ENCODE data around the gene ROR2.

GRCh38 chr9:91840469-91840868, 109.6 kb downstream of the ROR2 start:
- TF ChIP-seq CTCF (IDR thresholded peaks at IDR 0.05; ENCODE audit: borderline replicate concordance, extremely low read depth, low read length, poor library complexity, severe bottlenecking) (no peak), EZH2 (IDR thresholded peaks at IDR 0.05; ENCODE audit: borderline replicate concordance, low read depth, low read length, severe bottlenecking) (no peak)
